ENCODE measurements around the gene KIF6.
A peak's percentile ranks its signal among the peaks of the same experiment; 100 is the strongest.
"Not testable (repeated sequence)": the region's sequence is repeated elsewhere in the genome, so short reads cannot be mapped to it uniquely, and the experiment has no call there.

KIF6 gene

GRCh38 chr6:39488255-39488879 is 236.8 kb downstream of the KIF6 start:
- H3K4me3 ChIP-seq (ENCODE audit: low read length) = no peak overlapping the region
- H3K9ac ChIP-seq (ENCODE audit: low read length) = no peak overlapping the region
- H3K27me3 ChIP-seq (ENCODE audit: control insufficient read depth, insufficient read depth, low read length) = no peaks in the 10 kb centered on the region
- H3K9me3 ChIP-seq (ENCODE audit: control insufficient read depth, low read depth, low read length) = no peaks in the 10 kb centered on the region
- no peak overlapping the region for H3K27ac ChIP-seq (ENCODE audit: low read length)
- H3K36me3 ChIP-seq (ENCODE audit: control insufficient read depth, low read depth, low read length) = no peaks in the 10 kb centered on the region
- peaks cover under 1% of the 10 kb centered on the region for H3K4me1 ChIP-seq (ENCODE audit: control insufficient read depth, low read depth, low read length)

- no peaks in the 10 kb centered on the region for H3K9me3 ChIP-seq (ENCODE audit: control insufficient read depth, low read depth, low read length)
- H3K9ac ChIP-seq (ENCODE audit: low read length) = no peak overlapping the region
- H3K4me1 ChIP-seq (ENCODE audit: control insufficient read depth, low read depth, low read length) = peaks cover 3% of the 10 kb centered on the region
- no peaks in the 10 kb centered on the region for H3K27me3 ChIP-seq (ENCODE audit: control insufficient read depth, insufficient read depth, low read length)
- H3K36me3 ChIP-seq (ENCODE audit: control insufficient read depth, low read depth, low read length) = no peaks in the 10 kb centered on the region
- no peak overlapping the region for H3K4me3 ChIP-seq (ENCODE audit: low read length)
- no peak overlapping the region for H3K27ac ChIP-seq (ENCODE audit: low read length)
Observed at GRCh38 chr6:39484276-39484675, 240.9 kb downstream of the KIF6 start.

GRCh38 chr6:39479819-39480218 is 245.4 kb downstream of the KIF6 start:
- H3K4me1 ChIP-seq (ENCODE audit: control insufficient read depth, low read depth, low read length); H3K36me3 ChIP-seq (ENCODE audit: control insufficient read depth, low read depth, low read length); H3K4me3 ChIP-seq (ENCODE audit: low read length); H3K27me3 ChIP-seq (ENCODE audit: control insufficient read depth, insufficient read depth, low read length); H3K9me3 ChIP-seq (ENCODE audit: control insufficient read depth, low read depth, low read length); H3K27ac ChIP-seq (ENCODE audit: low read length); H3K9ac ChIP-seq (ENCODE audit: low read length): not testable (repeated sequence)

GRCh38 chr6:39476670-39477069 is 248.5 kb downstream of the KIF6 start:
- no peaks in the 10 kb centered on the region for H3K27me3 ChIP-seq (ENCODE audit: control insufficient read depth, insufficient read depth, low read length)
- no peak overlapping the region for H3K4me3 ChIP-seq (ENCODE audit: low read length)
- H3K36me3 ChIP-seq (ENCODE audit: control insufficient read depth, low read depth, low read length) = no peaks in the 10 kb centered on the region
- no peak overlapping the region for H3K9ac ChIP-seq (ENCODE audit: low read length)
- no peaks in the 10 kb centered on the region for H3K4me1 ChIP-seq (ENCODE audit: control insufficient read depth, low read depth, low read length)
- no peaks in the 10 kb centered on the region for H3K9me3 ChIP-seq (ENCODE audit: control insufficient read depth, low read depth, low read length)
- no peak overlapping the region for H3K27ac ChIP-seq (ENCODE audit: low read length)

GRCh38 chr6:39476151-39476550 is 249.1 kb downstream of the KIF6 start:
- no peaks in the 10 kb centered on the region for H3K9me3 ChIP-seq (ENCODE audit: control insufficient read depth, low read depth, low read length)
- no peaks in the 10 kb centered on the region for H3K36me3 ChIP-seq (ENCODE audit: control insufficient read depth, low read depth, low read length)
- no peak overlapping the region for H3K9ac ChIP-seq (ENCODE audit: low read length)
- H3K4me3 ChIP-seq (ENCODE audit: low read length) = no peak overlapping the region
- H3K27ac ChIP-seq (ENCODE audit: low read length) = no peak overlapping the region
- H3K27me3 ChIP-seq (ENCODE audit: control insufficient read depth, insufficient read depth, low read length) = no peaks in the 10 kb centered on the region
- H3K4me1 ChIP-seq (ENCODE audit: control insufficient read depth, low read depth, low read length) = no peaks in the 10 kb centered on the region

GRCh38 chr6:39471954-39472659 is 253.1 kb downstream of the KIF6 start:
- Histone ChIP-seq H3K9ac (ENCODE audit: low read length) (no peak overlapping the region), H3K27ac (ENCODE audit: low read length) (no peak overlapping the region)

GRCh38 chr6:39470506-39470905 is 254.7 kb downstream of the KIF6 start:
- Histone ChIP-seq H3K4me1 (ENCODE audit: control insufficient read depth, low read depth, low read length) (no peaks in the 10 kb centered on the region), H3K36me3 (ENCODE audit: control insufficient read depth, low read depth, low read length) (no peaks in the 10 kb centered on the region), H3K9me3 (ENCODE audit: control insufficient read depth, low read depth, low read length) (no peaks in the 10 kb centered on the region), H3K27me3 (ENCODE audit: control insufficient read depth, insufficient read depth, low read length) (no peaks in the 10 kb centered on the region), H3K27ac (ENCODE audit: low read length) (no peak overlapping the region), H3K4me3 (ENCODE audit: low read length) (no peak overlapping the region), H3K9ac (ENCODE audit: low read length) (no peak overlapping the region)

More at GRCh38 chr6:39471954-39472659, 253.1 kb downstream of the KIF6 start:
- Histone ChIP-seq H3K36me3 (ENCODE audit: control insufficient read depth, low read depth, low read length) (no peaks in the 10 kb centered on the region), H3K27me3 (ENCODE audit: control insufficient read depth, insufficient read depth, low read length) (no peaks in the 10 kb centered on the region), H3K4me1 (ENCODE audit: control insufficient read depth, low read depth, low read length) (no peaks in the 10 kb centered on the region), H3K4me3 (ENCODE audit: low read length) (no peak overlapping the region), H3K9me3 (ENCODE audit: control insufficient read depth, low read depth, low read length) (no peaks in the 10 kb centered on the region)

GRCh38 chr6:39468385-39468784 is 256.8 kb downstream of the KIF6 start:
- no peaks in the 10 kb centered on the region for H3K9me3 ChIP-seq (ENCODE audit: control insufficient read depth, low read depth, low read length)
- H3K4me3 ChIP-seq (ENCODE audit: low read length) = no peak overlapping the region
- H3K9ac ChIP-seq (ENCODE audit: low read length) = no peak overlapping the region
- no peaks in the 10 kb centered on the region for H3K4me1 ChIP-seq (ENCODE audit: control insufficient read depth, low read depth, low read length)
- H3K27me3 ChIP-seq (ENCODE audit: control insufficient read depth, insufficient read depth, low read length) = no peaks in the 10 kb centered on the region
- no peaks in the 10 kb centered on the region for H3K36me3 ChIP-seq (ENCODE audit: control insufficient read depth, low read depth, low read length)
- H3K27ac ChIP-seq (ENCODE audit: low read length) = no peak overlapping the region

- Histone ChIP-seq H3K4me3 (ENCODE audit: low read length) (no peak overlapping the region), H3K27me3 (ENCODE audit: control insufficient read depth, insufficient read depth, low read length) (no peaks in the 10 kb centered on the region), H3K9ac (ENCODE audit: low read length) (no peak overlapping the region), H3K4me1 (ENCODE audit: control insufficient read depth, low read depth, low read length) (no peaks in the 10 kb centered on the region), H3K27ac (ENCODE audit: low read length) (no peak overlapping the region), H3K36me3 (ENCODE audit: control insufficient read depth, low read depth, low read length) (no peaks in the 10 kb centered on the region), H3K9me3 (ENCODE audit: control insufficient read depth, low read depth, low read length) (no peaks in the 10 kb centered on the region)
Observed at GRCh38 chr6:39466631-39467030, 258.6 kb downstream of the KIF6 start.

GRCh38 chr6:39465539-39465938 is 259.7 kb downstream of the KIF6 start:
- Histone ChIP-seq H3K4me3 (ENCODE audit: low read length) (no peak overlapping the region), H3K36me3 (ENCODE audit: control insufficient read depth, low read depth, low read length) (no peaks in the 10 kb centered on the region), H3K9me3 (ENCODE audit: control insufficient read depth, low read depth, low read length) (no peaks in the 10 kb centered on the region)

GRCh38 chr6:39464067-39464466 is 261.1 kb downstream of the KIF6 start:
- H3K4me3 ChIP-seq (ENCODE audit: low read length) = no peak overlapping the region
- H3K4me1 ChIP-seq (ENCODE audit: control insufficient read depth, low read depth, low read length) = no peaks in the 10 kb centered on the region
- no peaks in the 10 kb centered on the region for H3K27me3 ChIP-seq (ENCODE audit: control insufficient read depth, insufficient read depth, low read length)
- H3K9ac ChIP-seq (ENCODE audit: low read length) = no peak overlapping the region
- H3K9me3 ChIP-seq (ENCODE audit: control insufficient read depth, low read depth, low read length) = no peaks in the 10 kb centered on the region
- no peak overlapping the region for H3K27ac ChIP-seq (ENCODE audit: low read length)
- H3K36me3 ChIP-seq (ENCODE audit: control insufficient read depth, low read depth, low read length) = no peaks in the 10 kb centered on the region

More at GRCh38 chr6:39465539-39465938, 259.7 kb downstream of the KIF6 start:
- no peaks in the 10 kb centered on the region for H3K4me1 ChIP-seq (ENCODE audit: control insufficient read depth, low read depth, low read length)
- no peaks in the 10 kb centered on the region for H3K27me3 ChIP-seq (ENCODE audit: control insufficient read depth, insufficient read depth, low read length)
- no peak overlapping the region for H3K27ac ChIP-seq (ENCODE audit: low read length)
- H3K9ac ChIP-seq (ENCODE audit: low read length) = no peak overlapping the region

- no peaks in the 10 kb centered on the region for H3K4me1 ChIP-seq (ENCODE audit: control insufficient read depth, low read depth, low read length)
- peak overlapping the region; percentile 17 for H3K4me3 ChIP-seq (ENCODE audit: low read length)
- no peak overlapping the region for H3K27ac ChIP-seq (ENCODE audit: low read length)
- no peaks in the 10 kb centered on the region for H3K9me3 ChIP-seq (ENCODE audit: control insufficient read depth, low read depth, low read length)
- H3K9ac ChIP-seq (ENCODE audit: low read length) = no peak overlapping the region
- H3K36me3 ChIP-seq (ENCODE audit: control insufficient read depth, low read depth, low read length) = no peaks in the 10 kb centered on the region
- no peaks in the 10 kb centered on the region for H3K27me3 ChIP-seq (ENCODE audit: control insufficient read depth, insufficient read depth, low read length)
Observed at GRCh38 chr6:39453956-39454524, 271.2 kb downstream of the KIF6 start.

Measured in iPS-18a (cell line).